Measurements from ENCODE around the gene POLR1F.

The POLR1F gene

DNA sequence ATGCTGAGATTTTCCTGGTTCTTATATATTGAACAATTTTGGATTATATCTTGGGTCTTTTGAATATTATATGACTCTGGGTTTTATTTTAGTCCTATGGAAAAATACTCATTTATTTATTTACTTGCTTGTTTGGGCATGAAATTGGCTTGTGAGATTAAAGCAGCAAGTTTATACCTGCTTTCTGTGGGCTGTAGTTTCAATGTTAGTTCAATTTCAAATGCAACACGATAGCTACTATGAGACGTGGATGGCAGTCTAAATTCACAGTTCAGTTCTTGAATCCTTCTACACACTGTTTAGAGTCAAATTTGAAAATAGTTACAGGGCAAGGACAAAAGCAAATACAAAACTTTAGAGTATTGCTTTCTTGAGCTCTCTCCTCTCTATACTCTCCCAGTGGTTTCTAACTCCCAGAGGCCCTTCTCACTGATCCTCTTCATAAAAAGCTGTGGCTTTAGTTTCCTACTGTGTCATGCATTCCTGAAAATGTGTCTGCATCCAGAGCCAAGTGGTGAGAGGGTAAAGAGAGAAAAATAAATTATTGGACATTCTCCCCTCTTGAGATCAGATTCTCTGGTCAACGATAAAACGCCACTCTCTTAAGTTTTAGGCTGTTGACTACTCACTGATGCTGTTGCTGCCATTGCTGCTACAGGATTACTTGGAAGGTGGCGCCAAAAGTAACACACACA lies 34.4 kb downstream of the POLR1F start:
- no peak overlapping the region for H3K27ac ChIP-seq

DNA sequence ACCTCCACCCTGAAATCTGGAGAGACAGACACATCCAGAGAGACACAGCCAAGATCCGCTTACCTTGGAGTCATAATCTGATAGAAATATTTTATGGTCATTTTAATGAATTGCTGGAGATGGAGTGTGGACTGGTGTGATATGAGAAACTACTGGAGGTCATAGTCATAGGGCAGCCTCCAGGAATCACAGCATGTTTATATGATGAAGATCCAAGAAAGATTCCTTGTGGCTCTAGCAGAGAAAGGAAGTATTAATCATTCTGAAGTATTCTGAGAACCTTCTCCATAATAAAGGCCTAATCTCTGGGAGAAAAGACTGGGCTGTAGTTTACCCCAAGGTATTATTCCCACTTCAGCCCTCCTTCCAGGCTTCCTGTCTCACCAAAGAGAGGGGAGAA lies 38.0 kb downstream of the POLR1F start:
- H3K27ac ChIP-seq, result no peak overlapping the region
- TF ChIP-seq, protein P1, sequence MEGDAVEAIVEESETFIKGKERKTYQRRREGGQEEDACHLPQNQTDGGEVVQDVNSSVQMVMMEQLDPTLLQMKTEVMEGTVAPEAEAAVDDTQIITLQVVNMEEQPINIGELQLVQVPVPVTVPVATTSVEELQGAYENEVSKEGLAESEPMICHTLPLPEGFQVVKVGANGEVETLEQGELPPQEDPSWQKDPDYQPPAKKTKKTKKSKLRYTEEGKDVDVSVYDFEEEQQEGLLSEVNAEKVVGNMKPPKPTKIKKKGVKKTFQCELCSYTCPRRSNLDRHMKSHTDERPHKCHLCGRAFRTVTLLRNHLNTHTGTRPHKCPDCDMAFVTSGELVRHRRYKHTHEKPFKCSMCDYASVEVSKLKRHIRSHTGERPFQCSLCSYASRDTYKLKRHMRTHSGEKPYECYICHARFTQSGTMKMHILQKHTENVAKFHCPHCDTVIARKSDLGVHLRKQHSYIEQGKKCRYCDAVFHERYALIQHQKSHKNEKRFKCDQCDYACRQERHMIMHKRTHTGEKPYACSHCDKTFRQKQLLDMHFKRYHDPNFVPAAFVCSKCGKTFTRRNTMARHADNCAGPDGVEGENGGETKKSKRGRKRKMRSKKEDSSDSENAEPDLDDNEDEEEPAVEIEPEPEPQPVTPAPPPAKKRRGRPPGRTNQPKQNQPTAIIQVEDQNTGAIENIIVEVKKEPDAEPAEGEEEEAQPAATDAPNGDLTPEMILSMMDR (conservative IDR thresholded peaks at IDR 0.05), result no peak

More for the DNA sequence above, 34.4 kb downstream of the POLR1F start:
- TF ChIP-seq, protein P1 (conservative IDR thresholded peaks at IDR 0.05), result no peak

DNA sequence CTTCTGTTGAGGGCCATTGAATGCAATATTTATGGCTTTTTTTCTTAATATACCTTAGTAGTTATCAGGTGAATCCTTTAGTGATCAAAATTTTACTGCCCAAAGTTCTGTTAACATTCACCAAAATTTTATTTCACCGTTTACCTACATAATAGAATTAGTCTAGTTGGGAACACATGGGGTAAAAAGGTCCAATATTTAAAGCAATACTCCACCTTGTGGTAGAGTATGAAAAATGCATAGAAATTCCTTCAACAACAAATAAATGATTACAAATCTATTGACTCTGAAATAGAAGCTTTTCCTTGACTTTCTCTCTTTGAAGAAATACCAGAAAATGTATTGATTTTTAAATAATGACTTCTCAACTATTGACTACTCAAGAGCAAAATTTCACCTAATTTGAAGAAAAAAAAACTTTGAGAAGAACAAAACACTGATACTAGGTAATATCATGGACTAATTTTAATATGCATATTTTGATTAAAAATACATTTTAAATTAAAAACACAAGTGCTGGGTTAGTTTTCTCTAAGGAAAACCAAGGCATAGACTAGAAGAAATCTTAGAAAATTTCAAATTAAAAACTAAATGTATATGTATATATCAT lies 43.3 kb downstream of the POLR1F start:
- H3K27ac ChIP-seq, result no peak overlapping the region
- TF ChIP-seq, protein P1 (conservative IDR thresholded peaks at IDR 0.05), result peak; percentile 75

DNA sequence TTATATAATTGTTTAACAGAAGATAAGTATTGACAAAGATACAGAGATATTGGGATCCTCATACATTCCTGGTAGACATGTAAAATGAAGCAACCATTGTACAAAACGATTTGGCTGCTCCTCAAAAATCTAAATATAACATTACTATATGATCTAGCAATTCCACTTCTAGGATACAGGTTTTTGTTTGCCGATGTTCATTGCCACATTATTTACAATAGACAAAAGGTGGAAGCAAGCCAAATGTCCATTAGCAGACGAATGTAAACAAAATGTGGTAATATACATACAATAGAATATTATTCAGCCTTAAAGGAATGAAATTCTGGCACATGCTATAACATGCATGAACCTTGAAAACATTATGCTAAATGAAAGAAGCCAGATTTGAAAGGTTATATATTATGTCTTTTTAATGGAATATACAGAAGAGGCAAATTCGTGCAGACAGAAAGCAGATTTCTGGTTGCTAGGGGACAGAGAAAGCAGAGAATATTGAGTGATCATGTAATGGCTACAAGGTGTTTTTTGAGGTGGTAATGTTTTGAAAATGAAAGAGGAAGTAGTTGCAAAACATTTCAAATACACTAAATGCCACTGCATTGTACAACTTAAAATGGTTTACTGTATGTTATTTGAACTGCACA lies 44.9 kb downstream of the POLR1F start:
- H3K27ac ChIP-seq, result no peak overlapping the region
- TF ChIP-seq, protein P1 (conservative IDR thresholded peaks at IDR 0.05), result no peak

- TF ChIP-seq, protein P1 (conservative IDR thresholded peaks at IDR 0.05), result no peak
Observed at GRCh38 chr7:19648791-19649190, 60.0 kb downstream of the POLR1F start.

More at GRCh38 chr7:19648791-19649190, 60.0 kb downstream of the POLR1F start:
- no peak overlapping the region for H3K27ac ChIP-seq
